ENCODE data around the gene MACO1.

Gene MACO1

GRCh38 chr1:25544243-25544764, 113.6 kb downstream of the MACO1 start:
- FAIRE-seq: no peak

- no peak for FAIRE-seq
Measured at GRCh38 chr1:25544819-25545218, 114.1 kb downstream of the MACO1 start.

- FAIRE-seq: no peak
Measured at GRCh38 chr1:25545767-25546166, 115.1 kb downstream of the MACO1 start.

GRCh38 chr1:25546193-25546592, 115.5 kb downstream of the MACO1 start:
- no peak for FAIRE-seq

- no peak for FAIRE-seq
Measured at GRCh38 chr1:25548601-25549000, 117.9 kb downstream of the MACO1 start.

- no peak for FAIRE-seq
Measured at GRCh38 chr1:25549273-25550154, 118.8 kb downstream of the MACO1 start.
